ENCODE data around the gene TLE3. TPM values are rescaled to one million over a fixed set of nuclear protein-coding genes. Genes with fewer than 3 reads are reported as not detected.
A peak's percentile ranks its signal among the peaks of the same experiment; 100 is the strongest.

Gene TLE3
- total RNA-seq, 4 donors from 2014 or later, result 130 to 176 (median 140) TPM

DNA sequence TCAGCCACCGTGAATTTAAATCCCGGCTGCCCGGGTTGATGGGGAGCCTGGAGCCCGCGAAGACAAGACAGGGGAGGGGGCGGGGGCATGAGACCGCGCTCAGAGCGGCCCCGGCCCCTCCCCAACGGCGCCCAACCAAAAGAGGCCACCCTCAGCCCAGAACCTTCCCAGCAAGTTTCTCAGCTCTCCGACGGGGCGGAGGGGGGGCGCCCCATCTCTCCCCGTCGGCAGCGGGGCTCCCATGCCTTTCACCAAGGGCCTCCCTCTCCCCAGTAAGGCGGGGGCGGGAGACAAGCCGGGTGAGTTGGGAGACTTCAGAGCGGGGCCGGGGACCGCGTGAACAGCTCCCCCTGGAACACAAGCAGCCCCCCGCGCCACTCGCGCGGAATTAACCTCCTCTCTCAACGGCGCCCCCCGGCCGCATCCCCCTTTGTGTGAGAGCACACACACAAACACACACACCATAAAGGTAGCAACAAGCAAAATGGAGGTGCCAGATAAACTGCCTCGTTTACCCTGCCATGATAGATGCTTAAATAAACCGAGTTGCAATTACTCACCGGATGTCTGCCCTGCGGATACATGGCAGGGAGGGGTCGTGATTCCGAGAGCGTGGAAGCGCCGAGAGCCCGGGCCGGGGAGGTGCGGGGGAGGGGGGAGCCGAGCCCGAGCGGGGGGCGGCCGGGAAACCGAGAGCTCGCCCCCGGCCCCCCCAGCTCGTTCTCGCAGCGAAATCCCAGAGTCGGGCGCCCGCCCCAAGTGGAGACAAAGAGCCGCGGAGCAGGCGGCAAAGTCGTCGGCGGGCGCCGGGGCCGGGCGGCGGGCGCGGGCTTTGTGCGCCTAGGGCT, 1.3 kb downstream of the TLE3 start:
- Histone ChIP-seq H3K36me3 (no peaks in the 10 kb centered on the region), H3K27ac (peak overlapping the region; percentile 92 to 98 (median 94)), H3K4me1 (peaks cover 12 to 54% (median 29%) of the 10 kb centered on the region in 4 donors), H3K27me3 (no peaks in the 10 kb centered on the region), H3K4me3 (peak overlapping the region; percentile 88 to 96 (median 94)), H3K9me3 (no peaks in the 10 kb centered on the region)
- TF ChIP-seq, protein P1, sequence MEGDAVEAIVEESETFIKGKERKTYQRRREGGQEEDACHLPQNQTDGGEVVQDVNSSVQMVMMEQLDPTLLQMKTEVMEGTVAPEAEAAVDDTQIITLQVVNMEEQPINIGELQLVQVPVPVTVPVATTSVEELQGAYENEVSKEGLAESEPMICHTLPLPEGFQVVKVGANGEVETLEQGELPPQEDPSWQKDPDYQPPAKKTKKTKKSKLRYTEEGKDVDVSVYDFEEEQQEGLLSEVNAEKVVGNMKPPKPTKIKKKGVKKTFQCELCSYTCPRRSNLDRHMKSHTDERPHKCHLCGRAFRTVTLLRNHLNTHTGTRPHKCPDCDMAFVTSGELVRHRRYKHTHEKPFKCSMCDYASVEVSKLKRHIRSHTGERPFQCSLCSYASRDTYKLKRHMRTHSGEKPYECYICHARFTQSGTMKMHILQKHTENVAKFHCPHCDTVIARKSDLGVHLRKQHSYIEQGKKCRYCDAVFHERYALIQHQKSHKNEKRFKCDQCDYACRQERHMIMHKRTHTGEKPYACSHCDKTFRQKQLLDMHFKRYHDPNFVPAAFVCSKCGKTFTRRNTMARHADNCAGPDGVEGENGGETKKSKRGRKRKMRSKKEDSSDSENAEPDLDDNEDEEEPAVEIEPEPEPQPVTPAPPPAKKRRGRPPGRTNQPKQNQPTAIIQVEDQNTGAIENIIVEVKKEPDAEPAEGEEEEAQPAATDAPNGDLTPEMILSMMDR (IDR thresholded peaks at IDR 0.05), result no peak
- TF ChIP-seq POLR2A (IDR thresholded peaks at IDR 0.05), result peak in 1 of 2 donors; percentile 15
- peak; percentile 52 to 77 (median 64) for DNase-seq

DNA sequence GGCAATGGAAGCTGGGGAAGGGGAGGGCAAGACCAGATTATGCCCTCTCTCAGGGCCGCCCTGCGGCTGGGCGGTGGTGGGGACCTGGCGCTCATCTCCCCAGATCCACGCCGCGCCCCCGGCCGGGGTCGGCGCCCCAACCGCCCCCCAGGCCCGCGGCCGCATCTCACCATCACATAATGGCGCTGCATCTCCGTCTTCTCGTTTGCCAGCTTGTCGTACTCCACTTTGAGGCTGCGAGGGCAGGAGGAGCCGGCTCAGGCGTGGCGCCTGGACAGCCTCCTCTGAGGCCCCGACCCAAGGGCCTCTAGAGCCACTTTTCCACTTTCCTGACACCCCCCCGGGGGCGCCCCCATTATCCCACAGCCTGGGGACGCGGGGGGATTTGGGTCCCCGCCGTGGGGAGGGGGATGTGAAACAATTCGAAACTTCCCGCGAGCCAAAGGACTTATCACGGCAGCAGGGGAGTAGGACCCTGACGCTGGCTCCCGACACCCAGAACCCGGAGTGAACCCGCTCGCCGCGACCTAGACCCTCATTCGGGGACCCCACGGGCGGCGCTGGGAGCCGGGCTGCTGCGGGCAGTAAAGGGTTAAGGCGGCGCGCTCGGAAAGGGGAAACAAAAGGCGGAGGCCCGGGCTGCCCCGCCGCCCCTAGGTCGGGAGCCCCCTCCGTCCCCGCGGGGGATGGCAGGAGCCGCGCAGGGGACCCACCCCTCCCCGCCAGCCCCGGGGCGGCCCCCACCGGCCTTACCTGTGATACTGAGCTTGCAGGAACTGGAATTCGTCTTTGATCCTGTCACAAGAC, 2.1 kb downstream of the TLE3 start:
- Histone ChIP-seq H3K36me3 (no peaks in the 10 kb centered on the region), H3K9me3 (no peaks in the 10 kb centered on the region), H3K27me3 (no peaks in the 10 kb centered on the region), H3K27ac (peak overlapping the region; percentile 92 to 98 (median 94)), H3K4me3 (peak overlapping the region; percentile 88 to 96 (median 94)), H3K4me1 (peaks cover 7 to 55% (median 28%) of the 10 kb centered on the region in 4 donors)
- DNase-seq, result peak; percentile 60 to 70 (median 67)
- TF ChIP-seq, protein P1 (IDR thresholded peaks at IDR 0.05), result peak in 3 of 6 experiments; percentile 14 to 26 (median 24)
- no peak for TF ChIP-seq POLR2A (IDR thresholded peaks at IDR 0.05)

DNA sequence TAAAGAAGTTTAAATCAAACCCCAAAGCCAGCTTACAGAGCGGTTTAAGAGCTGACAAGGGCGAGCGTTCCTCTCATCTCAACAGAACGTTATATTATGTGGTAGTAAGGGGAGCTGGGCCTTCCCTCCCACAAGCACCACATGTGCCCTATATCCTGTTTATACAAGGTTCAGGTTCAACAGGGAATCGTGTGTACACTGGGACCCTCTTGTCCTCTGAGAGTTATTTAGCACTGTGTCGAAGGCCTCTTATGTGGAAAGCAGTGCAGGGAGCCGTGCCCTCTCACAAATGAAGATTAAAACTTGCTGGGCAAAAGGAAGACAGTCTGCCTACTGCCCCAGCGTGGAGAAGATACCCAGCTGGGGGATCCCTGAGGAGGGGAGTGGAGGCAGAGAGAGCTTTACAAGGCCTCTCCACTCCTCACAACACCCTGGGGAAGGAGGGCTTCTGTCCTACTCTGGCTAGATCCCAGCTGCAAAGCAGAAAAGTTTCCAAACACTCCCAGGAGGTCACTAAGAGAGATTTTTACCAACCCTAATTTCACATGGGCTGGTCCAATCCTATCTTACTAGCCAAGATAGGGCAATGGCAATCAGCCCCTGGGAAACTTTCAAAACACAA, 2.9 kb downstream of the TLE3 start:
- peak overlapping the region; percentile 92 to 98 (median 94) for H3K27ac ChIP-seq
- H3K4me3 ChIP-seq, result peak overlapping the region; percentile 88 to 96 (median 94)
- TF ChIP-seq POLR2A (IDR thresholded peaks at IDR 0.05), result no peak
- TF ChIP-seq, protein P1 (IDR thresholded peaks at IDR 0.05), result no peak
- H3K9me3 ChIP-seq, result no peaks in the 10 kb centered on the region
- peaks cover 0 to 54% (median 24%) of the 10 kb centered on the region in 4 donors for H3K4me1 ChIP-seq
- no peaks in the 10 kb centered on the region for H3K36me3 ChIP-seq
- no peaks in the 10 kb centered on the region for H3K27me3 ChIP-seq
- DNase-seq, result no peak

DNA sequence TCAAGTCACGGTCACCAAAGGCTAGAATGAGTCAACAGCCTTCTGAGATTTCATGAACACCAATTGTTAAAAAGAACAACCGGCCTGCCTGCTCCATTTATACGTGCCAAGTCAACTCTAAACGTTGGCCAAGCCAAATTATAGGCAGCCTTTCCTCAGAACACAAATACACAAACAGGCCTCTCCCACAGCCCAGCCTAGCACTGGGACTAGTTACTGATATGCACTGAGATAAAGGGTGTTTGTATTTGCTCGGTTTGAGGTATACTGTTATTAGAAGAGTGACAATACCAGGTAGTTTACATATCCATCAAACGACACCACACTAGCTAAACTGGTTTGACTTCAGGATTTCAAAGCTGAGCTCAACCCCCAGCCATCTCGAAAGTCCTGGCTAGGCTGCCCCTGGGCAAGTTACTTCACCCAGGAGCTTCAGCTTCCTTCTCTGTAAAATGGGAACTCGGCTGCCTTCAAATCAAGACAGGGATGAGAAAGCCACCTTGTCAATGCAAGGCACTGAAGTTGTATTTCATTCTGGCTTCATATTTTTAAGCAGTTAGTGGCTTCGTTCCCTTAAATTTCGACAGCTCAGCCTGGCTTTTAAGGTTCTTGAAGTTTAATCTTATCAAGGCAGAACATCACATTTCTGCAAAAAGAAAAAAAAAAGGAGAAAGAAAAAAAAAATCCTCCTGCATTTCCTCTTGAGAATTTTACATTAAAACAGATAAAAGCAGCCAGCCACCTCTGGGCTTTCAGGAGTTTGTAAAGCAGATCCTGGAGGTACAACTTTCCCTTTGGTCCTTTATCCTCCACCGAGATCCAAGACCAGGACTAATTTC, 4.0 kb downstream of the TLE3 start:
- DNase-seq, result no peak
- peak overlapping the region; percentile 85 to 98 (median 93) for H3K27ac ChIP-seq
- H3K4me1 ChIP-seq, result peaks cover 0 to 64% (median 27%) of the 10 kb centered on the region in 4 donors
- TF ChIP-seq, protein P1 (IDR thresholded peaks at IDR 0.05), result no peak
- TF ChIP-seq POLR2A (IDR thresholded peaks at IDR 0.05), result no peak
- peaks cover 0 to under 1% (median 0%) of the 10 kb centered on the region in 3 donors for H3K36me3 ChIP-seq
- H3K4me3 ChIP-seq, result peak overlapping the region in 3 of 4 donors; percentile 39 to 95 (median 92)
- H3K27me3 ChIP-seq, result no peaks in the 10 kb centered on the region
- no peaks in the 10 kb centered on the region for H3K9me3 ChIP-seq

All from Peyer's patch (tissue), 4 donors.